HepG2 (cell line): Measurements from ENCODE around the gene COPS8.

Experiments used
- CEBPB ChIP-seq: IDR thresholded peaks from 2 replicates; pipeline ENCODE4 v1.6.1; 2011; ENCODE audit warnings: low read depth, low read length, improper control_type of control experiment, borderline replicate concordance
- FOXP1 ChIP-seq, 2 experiments: fragments of 450-650 bp in 1 of 2; IDR thresholded peaks; 2 replicates each; pipeline ENCODE4 v1.6.1; 2017 to 2018; ENCODE audit warnings: antibody characterized with exemption in 1 of 2
- HNRNPUL1 ChIP-seq: fragments of 200-400 bp; formaldehyde crosslinking; IDR thresholded peaks from 2 replicates; pipeline ENCODE4 v1.6.1; 2017; ENCODE audit warnings: low read depth, mild to moderate bottlenecking, low read length, moderate library complexity
- MED1 ChIP-seq: sonication (generic); formaldehyde crosslinking; IDR thresholded peaks from 2 replicates; pipeline ENCODE4 v1.4.0; 2020; ENCODE audit warnings: missing genetic modification reagents
- MLXIP ChIP-seq: sonication (generic); formaldehyde crosslinking; IDR thresholded peaks from 2 replicates; pipeline ENCODE4 v1.9.0; 2021; ENCODE audit warnings: missing genetic modification reagents, borderline replicate concordance
- ZGPAT ChIP-seq: IDR thresholded peaks from 2 replicates; pipeline ENCODE4 v1.6.1; 2016; ENCODE audit warnings: mild to moderate bottlenecking
- ZNF704 ChIP-seq: sonication (generic); formaldehyde crosslinking; IDR thresholded peaks from 2 replicates; pipeline ENCODE4 v1.8.1; 2023; ENCODE audit warnings: mild to moderate bottlenecking, inconsistent platforms, moderate library complexity, missing genetic modification reagents, borderline replicate concordance

GRCh38 chr2:237141571-237142051, 55.9 kb downstream of the COPS8 start:
- TF ChIP-seq ZGPAT (CRISPR knock-in tag) (no peak), FOXP1 (IDR thresholded peaks at IDR 0.05) (no peak), FOXP1 (CRISPR knock-in tag; IDR thresholded peaks at IDR 0.05) (no peak), MED1 (CRISPR knock-in tag) (no peak), MLXIP (CRISPR knock-in tag) (no peak), CEBPB (no peak), ZNF704 (CRISPR knock-in tag) (no peak), HNRNPUL1 (no peak)
